Occipital lobe (tissue), 2 donors: ENCODE measurements around the gene CEACAM5. TPM values are rescaled to one million over a fixed set of nuclear protein-coding genes. Genes with fewer than 3 reads are reported as not detected.
"Not testable (repeated sequence)": the region's sequence is repeated elsewhere in the genome, so short reads cannot be mapped to it uniquely, and the experiment has no call there.

Experiments used
- DNase-seq: peaks from one replicate; lab custom pipeline; 2025; lab: John Stamatoyannopoulos, UW
- total RNA-seq: library from RNA; depleted of rRNA; stranded (reverse); fragments of >200 nt; gene quantifications from one replicate; pipeline ENCODE4 v1.2.3, GENCODE V29; 2014

CEACAM5 gene
- total RNA-seq, 1 donor from 2014 or later = not detected

DNA sequence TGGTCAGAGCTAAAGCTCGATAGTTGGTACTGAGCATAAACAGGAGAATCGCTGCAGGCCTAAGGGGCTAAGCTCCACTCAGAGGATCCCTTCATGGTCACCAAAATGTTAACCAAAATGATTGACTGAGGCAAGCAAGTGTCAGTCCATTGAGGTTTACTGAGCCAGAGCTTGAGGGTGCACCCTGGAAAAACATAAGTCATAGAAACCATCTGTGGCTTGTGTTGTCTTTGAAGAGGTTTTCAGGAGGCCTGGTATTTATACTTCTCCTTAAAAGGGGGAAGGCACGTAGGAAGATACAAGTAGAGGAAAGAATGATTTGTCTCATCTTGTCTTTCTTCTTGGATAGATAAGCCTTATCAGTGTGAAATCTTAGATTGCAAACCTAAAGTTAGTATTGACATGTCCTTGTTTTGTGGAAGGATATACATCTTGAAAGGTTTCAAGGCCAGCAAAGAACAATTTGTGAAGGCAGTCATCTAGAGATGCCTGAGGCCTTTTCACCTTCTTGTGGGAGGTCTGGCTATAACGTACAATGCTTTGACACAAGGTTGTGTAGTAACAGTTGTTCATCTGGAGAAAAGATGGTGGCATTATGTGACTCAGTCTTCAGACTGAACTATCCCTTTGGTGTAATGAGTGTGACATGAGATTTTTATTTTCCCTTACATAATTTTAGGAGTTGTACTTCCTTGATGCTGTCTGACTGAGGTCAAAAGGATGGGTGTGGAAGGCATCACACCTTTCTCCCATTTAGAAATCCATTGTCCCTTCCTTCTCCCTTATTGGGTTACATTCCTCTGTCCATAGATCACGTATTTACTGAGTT, 32.2 kb downstream of the CEACAM5 start:
- no peak for DNase-seq

GRCh38 chr19:41741244-41741554, 32.8 kb downstream of the CEACAM5 start:
- DNase-seq = no peak

GRCh38 chr19:41744850-41745249, 36.4 kb downstream of the CEACAM5 start:
- no peak for DNase-seq

- no peak for DNase-seq
Measured at GRCh38 chr19:41745756-41746155, 37.3 kb downstream of the CEACAM5 start.

DNA sequence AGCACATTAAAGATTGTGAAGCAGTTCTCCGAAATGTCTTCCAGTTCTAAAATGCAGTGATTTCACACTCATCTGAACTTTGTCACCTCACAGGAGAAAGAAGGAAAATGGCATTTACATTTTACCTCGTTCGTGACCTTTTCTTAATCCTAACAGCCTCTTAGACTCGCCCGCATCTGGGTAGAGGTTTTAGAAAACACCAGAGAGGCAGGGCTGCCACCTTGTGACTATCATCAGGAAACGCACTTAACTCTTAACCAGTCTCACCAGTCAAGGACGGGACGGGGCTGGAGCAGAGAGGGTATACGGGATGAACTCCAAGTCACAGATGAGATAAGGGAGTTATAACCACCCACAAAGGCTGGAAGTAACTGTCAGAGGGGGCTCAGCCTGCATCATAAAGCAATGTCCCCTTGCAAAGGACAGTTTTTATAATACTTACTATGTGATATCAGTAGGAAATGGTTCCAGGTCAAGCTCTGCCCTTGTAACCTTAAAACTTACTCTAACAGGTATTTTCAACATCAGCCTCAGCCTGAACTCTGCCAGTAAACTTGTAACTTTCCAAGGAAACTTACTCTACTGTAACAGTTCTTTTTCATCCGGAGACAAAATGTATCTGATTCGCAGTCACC, 38.3 kb downstream of the CEACAM5 start:
- no peak for DNase-seq

DNA sequence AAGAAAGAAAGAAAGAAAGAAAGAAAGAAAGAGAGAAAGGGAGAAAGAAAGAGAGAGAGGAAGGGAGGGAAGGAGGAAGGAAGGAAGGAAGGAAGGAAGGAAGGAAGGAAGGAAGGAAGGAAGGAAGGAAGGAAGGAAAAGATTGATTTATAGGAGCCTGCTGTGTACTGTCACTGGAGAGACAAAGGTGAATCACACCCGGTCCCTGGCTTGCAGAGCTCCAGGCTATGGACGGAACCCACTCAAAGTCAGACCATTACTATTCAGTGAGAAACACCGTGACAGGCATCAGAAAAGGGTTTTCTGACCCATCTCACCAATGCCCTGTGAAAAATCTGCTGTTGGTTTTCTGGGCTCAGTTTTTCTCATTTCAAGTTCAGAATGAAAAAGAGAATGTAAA, 39.6 kb downstream of the CEACAM5 start:
- DNase-seq = no peak

DNA sequence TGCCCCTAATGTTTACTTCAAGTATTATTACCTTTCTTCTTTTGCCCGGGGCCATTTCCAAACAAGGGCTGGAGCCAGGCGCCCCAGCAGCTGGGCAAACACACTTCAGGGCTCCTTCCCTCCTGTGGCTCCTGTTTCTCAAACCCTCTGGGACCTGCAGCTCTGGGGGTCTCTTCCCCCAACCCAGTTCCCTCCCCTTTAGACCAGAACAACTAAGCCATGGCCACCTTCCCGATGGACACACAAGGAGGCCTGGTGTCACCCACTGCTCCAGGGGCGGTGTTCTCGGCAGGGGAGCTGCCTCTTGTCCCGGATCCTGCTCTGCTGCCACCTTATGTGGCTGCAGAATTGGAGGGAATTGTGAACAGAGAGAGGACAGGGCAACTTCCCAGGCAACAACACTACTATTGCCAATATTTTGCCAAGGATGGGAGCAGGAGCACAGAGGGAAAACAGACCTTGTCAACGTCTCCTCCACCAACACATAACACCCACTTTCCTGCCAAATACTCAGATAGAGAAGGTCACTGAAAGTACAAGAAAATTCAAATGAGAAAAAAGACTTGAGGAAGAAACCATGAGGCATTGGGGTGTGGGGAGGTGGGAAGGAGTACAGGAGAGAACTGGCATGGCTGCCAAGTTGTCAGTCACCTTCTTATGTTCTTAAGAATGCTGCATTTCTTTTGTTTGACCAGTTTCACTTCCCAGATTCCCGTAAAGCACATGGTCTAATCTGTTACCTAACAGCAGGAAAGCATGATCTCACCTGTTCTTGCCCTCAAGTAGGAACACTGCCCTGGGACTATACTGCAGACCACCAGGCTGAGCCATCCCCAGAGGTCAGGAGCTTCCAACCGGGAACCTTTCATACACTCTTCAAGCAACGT, 42.1 kb downstream of the CEACAM5 start:
- not testable (repeated sequence) for DNase-seq

- DNase-seq = no peak
Measured at GRCh38 chr19:41753159-41753558, 44.7 kb downstream of the CEACAM5 start.

- no peak for DNase-seq
Measured at GRCh38 chr19:41753936-41754529, 45.6 kb downstream of the CEACAM5 start.

DNA sequence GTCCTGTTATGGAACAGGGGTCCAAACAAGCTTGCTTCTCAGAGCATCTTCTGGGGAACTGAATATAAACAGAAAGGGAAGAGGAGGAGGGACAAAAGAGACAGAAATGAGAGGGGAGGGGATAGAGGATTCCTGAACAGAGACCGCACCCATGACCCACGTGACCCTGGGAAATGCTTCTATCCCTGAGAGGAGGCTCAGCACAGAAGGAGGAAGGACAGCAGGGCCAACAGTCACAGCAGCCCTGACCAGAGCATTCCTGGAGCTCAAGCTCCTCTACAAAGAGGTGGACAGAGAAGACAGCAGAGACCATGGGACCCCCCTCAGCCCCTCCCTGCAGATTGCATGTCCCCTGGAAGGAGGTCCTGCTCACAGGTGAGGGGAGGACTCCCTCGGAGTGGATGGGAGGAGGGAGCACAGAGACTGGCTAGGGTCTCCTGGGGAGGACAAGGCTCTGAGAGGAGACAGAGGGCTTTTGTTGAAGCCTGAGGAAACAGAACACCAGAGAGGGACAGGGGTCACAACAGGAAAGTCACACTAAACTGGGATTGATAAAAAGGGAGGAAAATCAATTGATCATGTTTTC, 47.0 kb downstream of the CEACAM5 start, which contains the start of gene CEACAM6:
TSS of gene CEACAM6 (plus strand) at position 203 of the 586 bp plus-strand sequence. CDS start at position 312, 109 bp downstream.
- DNase-seq = no peak

DNA sequence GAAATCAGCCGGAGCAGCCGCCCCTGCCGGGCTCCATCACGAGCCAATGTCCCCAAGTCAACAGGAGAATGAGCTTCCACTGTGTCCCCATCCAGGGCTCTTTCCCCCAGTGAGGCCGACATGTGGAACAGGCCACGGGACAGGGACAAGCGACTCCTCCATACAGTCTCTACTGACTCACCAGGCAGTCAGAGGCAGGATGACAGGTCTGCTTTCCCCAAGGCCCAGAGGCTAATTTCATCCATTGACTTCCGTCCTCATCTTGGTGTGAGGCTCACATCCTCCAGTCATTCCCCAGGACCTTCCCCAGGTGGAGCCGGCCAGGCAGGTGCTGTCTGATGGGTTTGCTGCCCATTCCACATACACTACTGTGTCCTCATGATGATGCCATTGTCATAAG, 50.4 kb downstream of the CEACAM5 start:
- DNase-seq = no peak

GRCh38 chr19:41767115-41767514, 58.7 kb downstream of the CEACAM5 start:
- no peak for DNase-seq

- DNase-seq = not testable (repeated sequence)
Measured at GRCh38 chr19:41768105-41768504, 59.7 kb downstream of the CEACAM5 start.

- DNase-seq = no peak
Measured at GRCh38 chr19:41769608-41770007, 61.2 kb downstream of the CEACAM5 start.

DNA sequence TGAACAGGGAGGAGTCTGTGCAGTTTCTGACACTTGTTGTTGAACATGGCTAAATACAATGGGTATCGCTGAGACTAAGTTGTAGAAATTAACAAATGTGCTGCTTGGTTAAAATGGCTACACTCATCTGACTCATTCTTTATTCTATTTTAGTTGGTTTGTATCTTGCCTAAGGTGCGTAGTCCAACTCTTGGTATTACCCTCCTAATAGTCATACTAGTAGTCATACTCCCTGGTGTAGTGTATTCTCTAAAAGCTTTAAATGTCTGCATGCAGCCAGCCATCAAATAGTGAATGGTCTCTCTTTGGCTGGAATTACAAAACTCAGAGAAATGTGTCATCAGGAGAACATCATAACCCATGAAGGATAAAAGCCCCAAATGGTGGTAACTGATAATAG, 63.0 kb downstream of the CEACAM5 start:
- DNase-seq = no peak

DNA sequence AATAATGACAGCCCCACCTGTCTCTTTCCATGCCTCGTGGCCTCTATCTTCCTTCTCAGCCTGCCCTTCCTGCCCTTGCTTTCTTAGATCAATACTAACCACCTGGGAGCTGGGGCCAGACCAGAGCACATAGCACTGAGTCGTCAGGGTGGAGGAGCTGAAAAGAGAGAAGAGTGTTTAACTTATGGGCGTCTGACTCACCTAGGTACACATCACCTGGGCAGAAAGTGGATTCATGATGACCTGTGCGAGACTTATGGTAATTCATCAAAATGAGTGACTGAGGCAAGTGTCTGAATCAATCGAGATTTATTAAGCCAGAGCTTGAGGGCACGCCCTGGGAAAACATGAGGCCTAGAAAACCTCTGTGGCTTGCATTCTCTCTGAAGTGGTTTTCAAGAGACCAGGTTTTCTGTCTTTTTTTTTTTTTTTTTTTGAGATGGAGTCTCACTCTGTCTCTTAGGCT, 66.1 kb downstream of the CEACAM5 start:
- DNase-seq = no peak

DNA sequence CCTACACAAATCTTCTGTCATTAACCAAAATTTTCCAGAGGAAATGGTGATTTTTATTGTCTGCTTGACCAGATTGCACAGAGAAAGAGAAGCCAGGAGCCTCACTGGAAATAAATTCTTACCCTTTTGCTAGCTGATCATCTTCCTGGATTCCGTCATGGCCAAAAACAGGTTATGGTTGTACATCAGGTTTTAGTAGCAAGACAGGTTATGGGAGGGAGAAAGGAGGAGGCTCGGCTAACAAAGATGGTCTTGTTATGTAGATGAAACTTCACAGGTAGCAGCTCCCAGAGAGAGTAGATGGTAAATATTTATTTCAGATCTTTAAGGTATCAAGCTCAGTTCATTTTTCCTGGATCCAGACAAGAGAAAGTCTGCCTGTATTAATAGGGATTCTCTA, 68.3 kb downstream of the CEACAM5 start:
- DNase-seq = no peak
